Measurements from ENCODE around the gene ETV5. TPM values are rescaled to one million over a fixed set of nuclear protein-coding genes. Genes with fewer than 3 reads are reported as not detected.

The ETV5 gene
- 9.8 and 28.7 TPM in 2 replicates for total RNA-seq

GRCh38 chr3:186108941-186109865, at the start of gene ETV5:
Gene ETV5 (minus strand): TSS chr3:186109089. CDS start chr3:186105868, 3,221 bp downstream.

Other genes with a start within 250 kb of the ETV5 start
- gene TRA2B, start 171.1 kb downstream of the ETV5 start, total RNA-seq = 130 and 177 TPM in 2 replicates